ENCODE measurements around the gene TMEM30B. TPM values are rescaled to one million over a fixed set of nuclear protein-coding genes. Genes with fewer than 3 reads are reported as not detected.

Gene TMEM30B
- not detected for total RNA-seq (2021; fragmentation: NEBNext Ultra II Directional; extraction: Animal tissue kit (Norgen Biotek cat#: 25700))
- long read RNA-seq: 0 reads

GRCh38 chr14:61281186-61281947 is at the start of gene TMEM30B:
TMEM30B (minus strand) TSS chr14:61281338; CDS start chr14:61281147, 191 bp downstream.
- no peak within 1 kb of the TSS for H3K27ac Mint-ChIP-seq
- DNase-seq: no peak
- TF ChIP-seq CTCF (IDR thresholded peaks at IDR 0.05): no peak
- peaks cover 13% of the 10 kb centered on the region for H3K4me1 Mint-ChIP-seq (ENCODE audit: low read depth)
- H3K27me3 Mint-ChIP-seq (ENCODE audit: insufficient read depth): peaks cover 38% of the 10 kb centered on the region
- H3K4me3 Mint-ChIP-seq: no peak within 1 kb of the TSS
- no peaks in the 10 kb centered on the region for H3K36me3 Mint-ChIP-seq (ENCODE audit: low read depth)
- peaks cover 3% of the 10 kb centered on the region; the same call in 1 of the 2 replicates for H3K9me3 Mint-ChIP-seq

GRCh38 chr14:61330511-61330910 is 49.4 kb upstream of the TMEM30B start:
- Mint-ChIP-seq H3K4me1 (ENCODE audit: low read depth) (no peaks in the 10 kb centered on the region), H3K27me3 (ENCODE audit: insufficient read depth) (peaks cover 2% of the 10 kb centered on the region), H3K27ac (no peak overlapping the region), H3K4me3 (no peak overlapping the region), H3K36me3 (ENCODE audit: low read depth) (no peaks in the 10 kb centered on the region), H3K9me3 (no peaks in the 10 kb centered on the region)
- no peak for TF ChIP-seq CTCF (IDR thresholded peaks at IDR 0.05)
- no peak for DNase-seq

- no peaks in the 10 kb centered on the region for H3K4me1 Mint-ChIP-seq (ENCODE audit: low read depth)
- H3K36me3 Mint-ChIP-seq (ENCODE audit: low read depth): no peaks in the 10 kb centered on the region
Observed at GRCh38 chr14:61329478-61330051, 48.4 kb upstream of the TMEM30B start.

GRCh38 chr14:61328626-61329262 is 47.6 kb upstream of the TMEM30B start:
- DNase-seq: no peak
- H3K36me3 Mint-ChIP-seq (ENCODE audit: low read depth): no peaks in the 10 kb centered on the region

More at GRCh38 chr14:61329478-61330051, 48.4 kb upstream of the TMEM30B start:
- no peak for DNase-seq
- no peak for TF ChIP-seq CTCF (IDR thresholded peaks at IDR 0.05)
- H3K27me3 Mint-ChIP-seq (ENCODE audit: insufficient read depth): peaks cover 2% of the 10 kb centered on the region
- H3K9me3 Mint-ChIP-seq: no peaks in the 10 kb centered on the region
- no peak overlapping the region for H3K27ac Mint-ChIP-seq
- H3K4me3 Mint-ChIP-seq: no peak overlapping the region

GRCh38 chr14:61326847-61327246 is 45.7 kb upstream of the TMEM30B start:
- no peak overlapping the region for H3K4me3 Mint-ChIP-seq
- H3K27ac Mint-ChIP-seq: no peak overlapping the region

More at GRCh38 chr14:61328626-61329262, 47.6 kb upstream of the TMEM30B start:
- H3K9me3 Mint-ChIP-seq: no peaks in the 10 kb centered on the region
- peaks cover 1% of the 10 kb centered on the region for H3K27me3 Mint-ChIP-seq (ENCODE audit: insufficient read depth)
- no peak overlapping the region for H3K4me3 Mint-ChIP-seq
- no peak for TF ChIP-seq CTCF (IDR thresholded peaks at IDR 0.05)
- H3K27ac Mint-ChIP-seq: no peak overlapping the region
- H3K4me1 Mint-ChIP-seq (ENCODE audit: low read depth): no peaks in the 10 kb centered on the region

More at GRCh38 chr14:61326847-61327246, 45.7 kb upstream of the TMEM30B start:
- Mint-ChIP-seq H3K36me3 (ENCODE audit: low read depth) (no peaks in the 10 kb centered on the region), H3K27me3 (ENCODE audit: insufficient read depth) (peaks cover 3% of the 10 kb centered on the region), H3K4me1 (ENCODE audit: low read depth) (no peaks in the 10 kb centered on the region), H3K9me3 (no peaks in the 10 kb centered on the region)
- DNase-seq: no peak
- TF ChIP-seq CTCF (IDR thresholded peaks at IDR 0.05): no peak
